Dermis microvascular lymphatic vessel endothelial cell (primary cell): ENCODE measurements around the gene R3HDM2. TPM values are rescaled to one million over a fixed set of nuclear protein-coding genes. Genes with fewer than 3 reads are reported as not detected.
A peak's percentile ranks its signal among the peaks of the same experiment; 100 is the strongest.

ENCODE experiments used
- DNase-seq, 2 donors: peaks; one replicate each; pipeline versions ENCODE4 v3.0.0 to v3.0.0-alpha.2; 2010; ENCODE audit warnings: low read depth in 2 of 2
- total RNA-seq: library from RNA; depleted of rRNA; stranded (reverse); fragments of >200 nt; gene quantifications from 2 replicates; pipeline ENCODE4 v1.2.1, GENCODE V29; 2014

R3HDM2 gene
- total RNA-seq, 1 donor from 2014 or later = 3.1 TPM

- no peak for DNase-seq
Observed at GRCh38 chr12:57241402-57242310, 189.2 kb downstream of the R3HDM2 start.

GRCh38 chr12:57240926-57241401, 189.9 kb downstream of the R3HDM2 start:
- no peak for DNase-seq

GRCh38 chr12:57240066-57240921, 190.5 kb downstream of the R3HDM2 start:
- peak in 1 of 2 donors; percentile 39 for DNase-seq

- no peak for DNase-seq
Observed at GRCh38 chr12:57239587-57240065, 191.2 kb downstream of the R3HDM2 start.

GRCh38 chr12:57238854-57239554, 191.8 kb downstream of the R3HDM2 start:
- DNase-seq = peak; percentile 56 to 85

GRCh38 chr12:57237932-57238853, 192.7 kb downstream of the R3HDM2 start:
- no peak for DNase-seq

GRCh38 chr12:57237596-57237931, 193.3 kb downstream of the R3HDM2 start:
- DNase-seq = no peak

GRCh38 chr12:57236925-57237595, 193.8 kb downstream of the R3HDM2 start:
- no peak for DNase-seq

- DNase-seq = no peak
Observed at GRCh38 chr12:57236201-57236924, 194.5 kb downstream of the R3HDM2 start.

GRCh38 chr12:57235728-57236131, 195.1 kb downstream of the R3HDM2 start:
- no peak for DNase-seq

GRCh38 chr12:57235017-57235727, 195.7 kb downstream of the R3HDM2 start:
- DNase-seq = peak in 1 of 2 donors; percentile 47

- DNase-seq = no peak
Observed at GRCh38 chr12:57234571-57235016, 196.2 kb downstream of the R3HDM2 start.

GRCh38 chr12:57234233-57234570, 196.6 kb downstream of the R3HDM2 start:
- DNase-seq = no peak

- no peak for DNase-seq
Observed at GRCh38 chr12:57233357-57234232, 197.2 kb downstream of the R3HDM2 start.

GRCh38 chr12:57232156-57232756, 198.6 kb downstream of the R3HDM2 start:
- no peak for DNase-seq

GRCh38 chr12:57231276-57232021, 199.4 kb downstream of the R3HDM2 start:
- DNase-seq = no peak
